ENCODE measurements around the gene LENEP.

- TF ChIP-seq POLR2A (IDR thresholded peaks at IDR 0.05) (no peak), CTCF (IDR thresholded peaks at IDR 0.05) (no peak)
These were observed 27.3 kb upstream of the LENEP start for GRCh38 chr1:154966111-154966510.
